GM12864 (cell line): ENCODE measurements around the gene RHOC.

Experiments
- DNase-seq: peaks from one replicate; pipeline ENCODE4 v3.0.0-alpha.2; 2011; ENCODE audit warnings: low read depth
- H3K4me3 ChIP-seq: 2 replicates; pipeline ENCODE4 v1.5.1; 2011; ENCODE audit warnings: mild to moderate bottlenecking, low read depth, low read length, control low read depth
- CTCF ChIP-seq: IDR thresholded peaks from 2 replicates; pipeline ENCODE4 v1.5.1; 2011; ENCODE audit warnings: low read depth, mild to moderate bottlenecking, moderate library complexity, low read length, control low read depth, inconsistent platforms; ENCODE audit errors: missing control alignments

RHOC gene

GRCh38 chr1:112700290-112701226 is 6.4 kb downstream of the RHOC start:
- no peak overlapping the region for H3K4me3 ChIP-seq
- TF ChIP-seq CTCF = no peak

GRCh38 chr1:112699425-112700144 is 7.3 kb downstream of the RHOC start:
- TF ChIP-seq CTCF = no peak
- DNase-seq = no peak
- no peak overlapping the region for H3K4me3 ChIP-seq

More at GRCh38 chr1:112700290-112701226, 6.4 kb downstream of the RHOC start:
- peak; percentile 50 for DNase-seq

GRCh38 chr1:112698366-112699310 is 8.3 kb downstream of the RHOC start:
- TF ChIP-seq CTCF = no peak
- H3K4me3 ChIP-seq = no peak overlapping the region
- no peak for DNase-seq

- no peak overlapping the region for H3K4me3 ChIP-seq
- no peak for DNase-seq
- TF ChIP-seq CTCF = no peak
These were observed 9.1 kb downstream of the RHOC start for GRCh38 chr1:112697781-112698201.

- no peak for TF ChIP-seq CTCF
- no peak for DNase-seq
These were observed 10.2 kb downstream of the RHOC start for GRCh38 chr1:112696578-112697314.

GRCh38 chr1:112695276-112695675 is 11.7 kb downstream of the RHOC start:
- TF ChIP-seq CTCF = no peak
- DNase-seq = no peak
- no peak overlapping the region for H3K4me3 ChIP-seq

More at GRCh38 chr1:112696578-112697314, 10.2 kb downstream of the RHOC start:
- no peak overlapping the region for H3K4me3 ChIP-seq
